Progenitor cell of endocrine pancreas (in vitro differentiated cells): Measurements from ENCODE around the gene PECR. TPM values are rescaled to one million over a fixed set of nuclear protein-coding genes. Genes with fewer than 3 reads are reported as not detected.
A peak's percentile ranks its signal among the peaks of the same experiment; 100 is the strongest.

Source experiments
- DNase-seq: peaks from one replicate; pipeline ENCODE4 v3.0.0; 2021; ENCODE audit warnings: low spot score; ENCODE audit not compliant: unreplicated experiment
- H3K27ac Mint-ChIP-seq: 2 replicates; pipeline ENCODE4 v1.8.0; 2021; ENCODE audit warnings: mild to moderate bottlenecking, moderate library complexity, mixed read lengths
- H3K27me3 Mint-ChIP-seq: 2 replicates; pipeline ENCODE4 v1.8.0; 2021; ENCODE audit warnings: mixed read lengths
- H3K36me3 Mint-ChIP-seq: 2 replicates; pipeline ENCODE4 v1.8.0; 2022; ENCODE audit warnings: mixed read lengths; ENCODE audit not compliant: insufficient read depth
- H3K4me1 Mint-ChIP-seq: 2 replicates; pipeline ENCODE4 v1.8.0; 2021; ENCODE audit warnings: low read depth, mixed read lengths
- H3K4me3 Mint-ChIP-seq: 2 replicates; pipeline ENCODE4 v1.8.0; 2021; ENCODE audit warnings: low read depth, mild to moderate bottlenecking, moderate library complexity, mixed read lengths
- H3K9me3 Mint-ChIP-seq: 2 replicates; pipeline ENCODE4 v1.8.0; 2021; ENCODE audit warnings: low read depth, mixed read lengths
- total RNA-seq: library from RNA; stranded (reverse); gene quantifications from 2 replicates; pipeline ENCODE4 v1.2.1, GENCODE V29; 2021
- TF ChIP-seq, protein P1 (sequence below): fragments of 200-600 bp; sonication (generic); IDR thresholded peaks from one replicate; pipeline ENCODE4 v1.5.0; 2021; ENCODE audit warnings: antibody characterized with exemption, mild to moderate bottlenecking; ENCODE audit not compliant: unreplicated experiment

PECR gene
- total RNA-seq, 1 donor from 2014 or later = 14.2 TPM

DNA sequence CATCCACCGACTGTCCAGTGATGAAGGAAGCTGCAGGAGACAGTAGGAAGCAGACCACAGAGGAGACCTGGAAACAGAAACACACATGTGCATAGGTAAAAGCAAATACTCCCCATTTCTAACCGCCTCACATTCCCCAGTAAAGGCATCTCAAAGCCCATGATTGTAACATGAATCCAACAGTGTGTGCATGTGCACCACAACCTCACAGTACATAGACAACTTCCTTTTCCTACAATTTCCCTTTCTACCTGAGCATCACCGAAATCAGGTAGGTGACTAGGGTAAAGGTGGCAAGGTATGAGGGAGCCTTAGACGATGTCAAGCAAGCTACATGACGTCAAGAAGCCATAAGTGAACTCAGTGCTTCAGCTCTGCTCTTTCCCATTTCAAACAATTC lies 37.7 kb downstream of the PECR start:
- peaks cover 5% of the 10 kb centered on the region for H3K36me3 Mint-ChIP-seq
- no peaks in the 10 kb centered on the region for H3K27me3 Mint-ChIP-seq
- no peaks in the 10 kb centered on the region for H3K4me1 Mint-ChIP-seq

GRCh38 chr2:216041438-216041837 lies 40.2 kb downstream of the PECR start:
- H3K36me3 Mint-ChIP-seq = peaks cover 3% of the 10 kb centered on the region
- H3K4me3 Mint-ChIP-seq = no peak overlapping the region
- no peaks in the 10 kb centered on the region for H3K27me3 Mint-ChIP-seq
- TF ChIP-seq, protein P1, sequence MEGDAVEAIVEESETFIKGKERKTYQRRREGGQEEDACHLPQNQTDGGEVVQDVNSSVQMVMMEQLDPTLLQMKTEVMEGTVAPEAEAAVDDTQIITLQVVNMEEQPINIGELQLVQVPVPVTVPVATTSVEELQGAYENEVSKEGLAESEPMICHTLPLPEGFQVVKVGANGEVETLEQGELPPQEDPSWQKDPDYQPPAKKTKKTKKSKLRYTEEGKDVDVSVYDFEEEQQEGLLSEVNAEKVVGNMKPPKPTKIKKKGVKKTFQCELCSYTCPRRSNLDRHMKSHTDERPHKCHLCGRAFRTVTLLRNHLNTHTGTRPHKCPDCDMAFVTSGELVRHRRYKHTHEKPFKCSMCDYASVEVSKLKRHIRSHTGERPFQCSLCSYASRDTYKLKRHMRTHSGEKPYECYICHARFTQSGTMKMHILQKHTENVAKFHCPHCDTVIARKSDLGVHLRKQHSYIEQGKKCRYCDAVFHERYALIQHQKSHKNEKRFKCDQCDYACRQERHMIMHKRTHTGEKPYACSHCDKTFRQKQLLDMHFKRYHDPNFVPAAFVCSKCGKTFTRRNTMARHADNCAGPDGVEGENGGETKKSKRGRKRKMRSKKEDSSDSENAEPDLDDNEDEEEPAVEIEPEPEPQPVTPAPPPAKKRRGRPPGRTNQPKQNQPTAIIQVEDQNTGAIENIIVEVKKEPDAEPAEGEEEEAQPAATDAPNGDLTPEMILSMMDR = no peak
- H3K9me3 Mint-ChIP-seq = no peaks in the 10 kb centered on the region
- no peak overlapping the region for H3K27ac Mint-ChIP-seq
- DNase-seq = no peak
- no peaks in the 10 kb centered on the region for H3K4me1 Mint-ChIP-seq

More for the DNA sequence above, 37.7 kb downstream of the PECR start:
- H3K9me3 Mint-ChIP-seq = no peaks in the 10 kb centered on the region
- TF ChIP-seq, protein P1 = no peak
- no peak overlapping the region for H3K4me3 Mint-ChIP-seq
- H3K27ac Mint-ChIP-seq = peak overlapping the region; percentile 31
- DNase-seq = no peak

DNA sequence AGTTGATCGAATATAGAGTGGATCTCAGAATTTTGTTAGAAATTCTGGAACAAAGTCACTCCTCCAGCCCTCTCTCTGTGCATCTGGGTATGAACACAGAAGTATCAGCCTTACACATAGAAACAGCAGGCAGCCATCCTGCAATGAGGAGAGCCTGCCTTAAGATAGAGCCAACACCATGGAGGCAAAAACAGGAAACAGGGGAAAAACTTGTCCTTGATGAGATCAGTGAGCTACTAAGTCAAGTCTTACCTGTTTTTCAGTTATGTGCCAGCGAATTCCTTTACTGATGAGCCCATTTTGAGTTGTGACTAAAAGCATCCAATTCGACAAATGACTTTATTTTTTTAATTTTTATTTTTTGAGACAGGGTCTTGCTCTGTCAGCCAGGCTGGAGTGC lies 41.7 kb downstream of the PECR start:
- Mint-ChIP-seq H3K36me3 (peaks cover 3% of the 10 kb centered on the region), H3K27me3 (no peaks in the 10 kb centered on the region), H3K4me3 (no peak overlapping the region), H3K9me3 (no peaks in the 10 kb centered on the region), H3K4me1 (no peaks in the 10 kb centered on the region), H3K27ac (no peak overlapping the region)
- DNase-seq = no peak
- TF ChIP-seq, protein P1 = no peak

DNA sequence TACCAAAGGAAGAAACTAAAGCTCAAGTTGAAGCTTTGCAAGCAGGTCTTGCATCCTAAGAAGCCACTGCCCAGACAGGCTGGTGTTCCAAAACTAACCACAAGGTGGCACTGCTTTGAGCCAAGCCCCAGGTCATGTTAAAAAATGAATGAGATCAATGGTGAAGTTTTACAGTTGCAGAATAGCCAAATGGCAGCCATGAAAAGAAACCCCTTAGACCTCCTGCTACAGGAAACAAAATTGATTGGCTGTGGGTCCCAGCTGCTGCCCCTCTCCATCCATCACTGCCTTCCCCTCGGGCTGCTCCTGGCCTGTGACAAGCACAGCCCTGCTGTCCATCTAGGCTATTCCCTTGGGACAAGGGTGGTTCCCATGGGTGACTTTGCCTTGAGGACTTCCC lies 47.5 kb downstream of the PECR start:
- no peak overlapping the region for H3K4me3 Mint-ChIP-seq
- H3K9me3 Mint-ChIP-seq = no peaks in the 10 kb centered on the region
- no peak overlapping the region for H3K27ac Mint-ChIP-seq
- peaks cover 1% of the 10 kb centered on the region for H3K36me3 Mint-ChIP-seq
- TF ChIP-seq, protein P1 = peak; percentile 88
- no peaks in the 10 kb centered on the region for H3K4me1 Mint-ChIP-seq
- peak; percentile 67 for DNase-seq
- no peaks in the 10 kb centered on the region for H3K27me3 Mint-ChIP-seq

- DNase-seq = no peak
- Mint-ChIP-seq H3K27me3 (no peaks in the 10 kb centered on the region), H3K36me3 (peaks cover 1% of the 10 kb centered on the region), H3K4me3 (no peak overlapping the region), H3K27ac (no peak overlapping the region), H3K4me1 (no peaks in the 10 kb centered on the region), H3K9me3 (no peaks in the 10 kb centered on the region)
- TF ChIP-seq, protein P1 = no peak
Observed at GRCh38 chr2:216033403-216033802, 48.2 kb downstream of the PECR start.
